T-helper 2 cell (primary cell): ENCODE results near the gene CDH2.

Source experiments
- DNase-seq, 5 experiments: peaks; one replicate each; pipeline versions ENCODE4 v3.0.0 to v3.0.0-alpha.2; 2012 to 2022

CDH2 gene

GRCh38 chr18:28127228-28127627 lies 49.7 kb downstream of the CDH2 start:
- no peak for DNase-seq

- DNase-seq = no peak
These were observed 50.2 kb downstream of the CDH2 start for GRCh38 chr18:28126768-28127167.

- DNase-seq = no peak
These were observed 51.9 kb downstream of the CDH2 start for GRCh38 chr18:28125051-28125450.

- DNase-seq = no peak
These were observed 52.5 kb downstream of the CDH2 start for GRCh38 chr18:28124131-28125029.

- DNase-seq = no peak
These were observed 53.4 kb downstream of the CDH2 start for GRCh38 chr18:28123401-28124030.

GRCh38 chr18:28120828-28121515 lies 56.0 kb downstream of the CDH2 start:
- DNase-seq = no peak

GRCh38 chr18:28116461-28116860 lies 60.5 kb downstream of the CDH2 start:
- DNase-seq = no peak

- DNase-seq = no peak
These were observed 61.8 kb downstream of the CDH2 start for GRCh38 chr18:28115149-28115550.

- no peak for DNase-seq
These were observed 62.5 kb downstream of the CDH2 start for GRCh38 chr18:28114472-28114871.

GRCh38 chr18:28113271-28114029 lies 63.5 kb downstream of the CDH2 start:
- no peak for DNase-seq

GRCh38 chr18:28112056-28112470 lies 64.9 kb downstream of the CDH2 start:
- DNase-seq = no peak

GRCh38 chr18:28110924-28111323 lies 66.0 kb downstream of the CDH2 start:
- no peak for DNase-seq

GRCh38 chr18:28109781-28110560 lies 67.0 kb downstream of the CDH2 start:
- DNase-seq = no peak

GRCh38 chr18:28108814-28109213 lies 68.1 kb downstream of the CDH2 start:
- DNase-seq = no peak

GRCh38 chr18:28108254-28108653 lies 68.7 kb downstream of the CDH2 start:
- no peak for DNase-seq

- DNase-seq = no peak
These were observed 77.7 kb downstream of the CDH2 start for GRCh38 chr18:28099237-28099636.

GRCh38 chr18:28095631-28096030 lies 81.3 kb downstream of the CDH2 start:
- DNase-seq = no peak

- DNase-seq = no peak
These were observed 81.9 kb downstream of the CDH2 start for GRCh38 chr18:28095041-28095440.

- DNase-seq = no peak
These were observed 85.7 kb downstream of the CDH2 start for GRCh38 chr18:28091197-28091596.

GRCh38 chr18:28088477-28088876 lies 88.5 kb downstream of the CDH2 start:
- no peak for DNase-seq

GRCh38 chr18:28086670-28087552 lies 90.0 kb downstream of the CDH2 start:
- no peak for DNase-seq
